ENCODE data around the gene ARMH2.

ARMH2 gene

GRCh38 chr6:24802271-24803059 is 3.7 kb upstream of the ARMH2 start:
- no peak for DNase-seq (ENCODE audit: low read depth, low spot score)
- CTCF ChIA-PET: no interaction called here
- H3K4me3 ChIP-seq (ENCODE audit: low read depth, low read length): no peak overlapping the region
- TF ChIP-seq CTCF (IDR thresholded peaks at IDR 0.05; ENCODE audit: insufficient read depth, low read length, missing control alignments): no peak
- POLR2A ChIA-PET: interaction anchor here (0.7 kb wide), 1 partner anchor 178 kb away, joined by 4 read pairs; no protein-coding TSS in a partner anchor

- no peak for TF ChIP-seq CTCF (IDR thresholded peaks at IDR 0.05; ENCODE audit: insufficient read depth, low read length, missing control alignments)
- no peak for DNase-seq (ENCODE audit: low read depth, low spot score)
- no peak overlapping the region for H3K4me3 ChIP-seq (ENCODE audit: low read depth, low read length)
- POLR2A ChIA-PET: no interaction called here
- CTCF ChIA-PET: interaction anchor here (1.3 kb wide), 1 partner anchor 268 kb away, joined by 3 read pairs; no protein-coding TSS in a partner anchor
These were observed 811 bp upstream of the ARMH2 start for GRCh38 chr6:24799541-24799915.

GRCh38 chr6:24797596-24798216 is 1.0 kb downstream of the ARMH2 start:
- ChIA-PET POLR2A (interaction anchor here (1.3 kb wide), 1 partner anchor 9 kb away, joined by 3 read pairs; no protein-coding TSS in a partner anchor), CTCF (interaction anchor here (1.3 to 1.4 kb wide), 2 partner anchors 10 to 194 kb away, joined by 3 read pairs; no protein-coding TSS in a partner anchor)
- H3K4me3 ChIP-seq (ENCODE audit: low read depth, low read length): no peak overlapping the region
- no peak for DNase-seq (ENCODE audit: low read depth, low spot score)
- no peak for TF ChIP-seq CTCF (IDR thresholded peaks at IDR 0.05; ENCODE audit: insufficient read depth, low read length, missing control alignments)

GRCh38 chr6:24796616-24797290 is 2.0 kb downstream of the ARMH2 start:
- CTCF ChIA-PET: interaction anchor here (0.7 to 1.3 kb wide), 3 partner anchors 9 to 385 kb away, joined by 3 read pairs; no protein-coding TSS in a partner anchor
- POLR2A ChIA-PET: no interaction called here
- TF ChIP-seq CTCF (IDR thresholded peaks at IDR 0.05; ENCODE audit: insufficient read depth, low read length, missing control alignments): no peak
- no peak overlapping the region for H3K4me3 ChIP-seq (ENCODE audit: low read depth, low read length)
- no peak for DNase-seq (ENCODE audit: low read depth, low spot score)

- ChIA-PET POLR2A (no interaction called here), CTCF (interaction anchor here (1.0 kb wide), 1 partner anchor 275 kb away, joined by 3 read pairs; no protein-coding TSS in a partner anchor)
- H3K4me3 ChIP-seq (ENCODE audit: low read depth, low read length): no peak overlapping the region
- no peak for DNase-seq (ENCODE audit: low read depth, low spot score)
- no peak for TF ChIP-seq CTCF (IDR thresholded peaks at IDR 0.05; ENCODE audit: insufficient read depth, low read length, missing control alignments)
These were observed 3.6 kb downstream of the ARMH2 start for GRCh38 chr6:24795106-24795505.
